Measurements from ENCODE around the gene CCDC13. TPM values are rescaled to one million over a fixed set of nuclear protein-coding genes. Genes with fewer than 3 reads are reported as not detected.

CCDC13 gene
- polyA plus RNA-seq, 1 donor (not counting 4 experiments of a cell fraction or from before 2014, with no cell fraction given), result 0.21 TPM

DNA sequence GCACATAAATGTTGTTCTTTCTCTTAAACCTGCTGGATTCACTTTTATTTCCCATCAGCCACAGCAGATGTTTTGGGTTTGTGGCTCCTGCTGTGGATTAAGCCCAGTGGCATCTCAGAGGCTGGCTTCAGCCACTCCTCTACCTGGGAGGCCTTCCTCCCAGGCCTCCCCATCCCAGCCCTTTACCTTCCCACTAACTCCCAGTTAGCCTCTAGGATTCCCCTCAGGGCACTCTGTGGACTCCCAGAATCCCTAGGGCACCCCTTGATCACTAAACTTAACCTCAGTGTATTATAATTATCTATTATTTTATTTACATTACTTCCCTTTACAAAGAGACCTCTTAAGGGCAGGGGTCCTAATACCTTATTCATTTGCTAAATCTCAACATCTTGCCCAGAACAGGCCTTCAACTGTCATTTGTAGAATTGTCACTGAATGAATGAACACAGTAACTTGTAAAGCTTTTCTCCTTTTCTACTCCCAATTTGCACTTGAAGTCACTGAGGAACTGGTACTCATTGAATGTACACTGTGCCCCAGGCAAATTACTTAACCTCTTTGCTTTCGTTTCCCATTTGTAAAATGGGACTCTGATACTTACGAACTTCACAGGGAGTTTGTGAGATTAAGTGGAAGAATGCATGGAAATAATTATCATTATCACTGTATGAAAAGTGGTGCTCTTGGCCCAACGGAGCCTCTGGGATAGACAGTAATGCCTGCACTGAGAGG is 8.3 kb downstream of the CCDC13 start:
- Histone ChIP-seq H3K27ac (ENCODE audit: control insufficient read depth, insufficient read depth, low read length) (no peak overlapping the region), H3K27me3 (ENCODE audit: control insufficient read depth, extremely low read depth, insufficient read depth, low read length) (no peaks in the 10 kb centered on the region), H3K4me3 (ENCODE audit: control insufficient read depth in 2 of 3, extremely low read depth in 1 of 3, insufficient read depth in 2 of 3, low read depth in 1 of 3, low read length in 3 of 3) (no peak overlapping the region), H3K9me3 (ENCODE audit: control insufficient read depth, low read depth, low read length) (no peaks in the 10 kb centered on the region), H3K9ac (ENCODE audit: control insufficient read depth, extremely low read depth, insufficient read depth, low read length) (no peak overlapping the region), H3K79me2 (ENCODE audit: control insufficient read depth, insufficient read depth, low read length) (no peaks in the 10 kb centered on the region), H3K4me2 (ENCODE audit: control insufficient read depth, extremely low read depth, insufficient read depth, low read depth, low read length) (no peak overlapping the region), H4K20me1 (ENCODE audit: control insufficient read depth, extremely low read depth, insufficient read depth, low read length) (no peaks in the 10 kb centered on the region), H2AFZ (ENCODE audit: control insufficient read depth, low read length) (no peak overlapping the region), H3K36me3 (ENCODE audit: control insufficient read depth in 2 of 2, extremely low read depth in 1 of 2, insufficient read depth in 2 of 2, low read length in 2 of 2) (no peaks in the 10 kb centered on the region), H3K4me1 (ENCODE audit: control insufficient read depth, extremely low read depth, insufficient read depth, low read length) (no peaks in the 10 kb centered on the region), H3K9me1 (ENCODE audit: control insufficient read depth, extremely low read depth, insufficient read depth, low read length) (no peaks in the 10 kb centered on the region)
- no peak for TF ChIP-seq EZH2 (IDR thresholded peaks at IDR 0.05; ENCODE audit: low read length)
- TF ChIP-seq, protein P1, sequence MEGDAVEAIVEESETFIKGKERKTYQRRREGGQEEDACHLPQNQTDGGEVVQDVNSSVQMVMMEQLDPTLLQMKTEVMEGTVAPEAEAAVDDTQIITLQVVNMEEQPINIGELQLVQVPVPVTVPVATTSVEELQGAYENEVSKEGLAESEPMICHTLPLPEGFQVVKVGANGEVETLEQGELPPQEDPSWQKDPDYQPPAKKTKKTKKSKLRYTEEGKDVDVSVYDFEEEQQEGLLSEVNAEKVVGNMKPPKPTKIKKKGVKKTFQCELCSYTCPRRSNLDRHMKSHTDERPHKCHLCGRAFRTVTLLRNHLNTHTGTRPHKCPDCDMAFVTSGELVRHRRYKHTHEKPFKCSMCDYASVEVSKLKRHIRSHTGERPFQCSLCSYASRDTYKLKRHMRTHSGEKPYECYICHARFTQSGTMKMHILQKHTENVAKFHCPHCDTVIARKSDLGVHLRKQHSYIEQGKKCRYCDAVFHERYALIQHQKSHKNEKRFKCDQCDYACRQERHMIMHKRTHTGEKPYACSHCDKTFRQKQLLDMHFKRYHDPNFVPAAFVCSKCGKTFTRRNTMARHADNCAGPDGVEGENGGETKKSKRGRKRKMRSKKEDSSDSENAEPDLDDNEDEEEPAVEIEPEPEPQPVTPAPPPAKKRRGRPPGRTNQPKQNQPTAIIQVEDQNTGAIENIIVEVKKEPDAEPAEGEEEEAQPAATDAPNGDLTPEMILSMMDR (optimal IDR thresholded peaks at IDR 0.05 in 1 of 3, IDR thresholded peaks at IDR 0.05 in 1 of 3, conservative IDR thresholded peaks at IDR 0.05 in 1 of 3; ENCODE audit: extremely low read depth in 1 of 3, insufficient read depth in 2 of 3, low read length in 3 of 3), result no peak
- DNase-seq (ENCODE audit: low read depth, low spot score) (no peak), FAIRE-seq (no peak)
- dilution Hi-C loops (cut with MboI; ENCODE audit: extremely low pct_ligation_motif_present, low sequenced_read_pairs), result no loop called here

- DNase-seq (ENCODE audit: low read depth, low spot score), result no peak
- Histone ChIP-seq H3K9me1 (ENCODE audit: control insufficient read depth, extremely low read depth, insufficient read depth, low read length) (no peaks in the 10 kb centered on the region), H3K27me3 (ENCODE audit: control insufficient read depth, extremely low read depth, insufficient read depth, low read length) (no peaks in the 10 kb centered on the region), H3K27ac (ENCODE audit: control insufficient read depth, insufficient read depth, low read length) (no peak overlapping the region), H3K9ac (ENCODE audit: control insufficient read depth, extremely low read depth, insufficient read depth, low read length) (no peak overlapping the region), H3K36me3 (ENCODE audit: control insufficient read depth in 2 of 2, extremely low read depth in 1 of 2, insufficient read depth in 2 of 2, low read length in 2 of 2) (no peaks in the 10 kb centered on the region), H3K9me3 (ENCODE audit: control insufficient read depth, low read depth, low read length) (no peaks in the 10 kb centered on the region), H3K79me2 (ENCODE audit: control insufficient read depth, insufficient read depth, low read length) (no peaks in the 10 kb centered on the region), H3K4me1 (ENCODE audit: control insufficient read depth, extremely low read depth, insufficient read depth, low read length) (no peaks in the 10 kb centered on the region), H3K4me2 (ENCODE audit: control insufficient read depth, extremely low read depth, insufficient read depth, low read depth, low read length) (no peak overlapping the region), H2AFZ (ENCODE audit: control insufficient read depth, low read length) (no peak overlapping the region), H3K4me3 (ENCODE audit: control insufficient read depth in 2 of 3, extremely low read depth in 1 of 3, insufficient read depth in 2 of 3, low read depth in 1 of 3, low read length in 3 of 3) (no peak overlapping the region), H4K20me1 (ENCODE audit: control insufficient read depth, extremely low read depth, insufficient read depth, low read length) (no peaks in the 10 kb centered on the region)
- no peak for FAIRE-seq
- TF ChIP-seq, protein P1 (optimal IDR thresholded peaks at IDR 0.05 in 1 of 3, IDR thresholded peaks at IDR 0.05 in 1 of 3, conservative IDR thresholded peaks at IDR 0.05 in 1 of 3; ENCODE audit: extremely low read depth in 1 of 3, insufficient read depth in 2 of 3, low read length in 3 of 3), result no peak
- no peak for TF ChIP-seq EZH2 (IDR thresholded peaks at IDR 0.05; ENCODE audit: low read length)
- dilution Hi-C loops (cut with MboI; ENCODE audit: extremely low pct_ligation_motif_present, low sequenced_read_pairs), result no loop called here
Measured at GRCh38 chr3:42764115-42764514, 8.9 kb downstream of the CCDC13 start.
